ENCODE results near the gene ABCC4.

- TF ChIP-seq CEBPB (tag; IDR thresholded peaks at IDR 0.05) (no peak), HDAC6 (IDR thresholded peaks at IDR 0.05; ENCODE audit: low read depth, low read length) (no peak), POU5F1 (IDR thresholded peaks at IDR 0.05; ENCODE audit: borderline replicate concordance, low read depth, low read length, partially characterized antibody) (no peak), SMARCA5 (IDR thresholded peaks at IDR 0.05) (no peak), FOXJ3 (CRISPR knock-in tag; IDR thresholded peaks at IDR 0.05) (no peak), NCOA2 (IDR thresholded peaks at IDR 0.05; ENCODE audit: partially characterized antibody in 2 of 2) (no peak), BHLHE40 (IDR thresholded peaks at IDR 0.05; ENCODE audit: low read length) (no peak), TAF9B (IDR thresholded peaks at IDR 0.05; ENCODE audit: partially characterized antibody) (no peak), SIN3A (IDR thresholded peaks at IDR 0.05; ENCODE audit: borderline replicate concordance in 2 of 2, control insufficient read depth in 1 of 2, low read depth in 2 of 2, low read length in 2 of 2) (no peak), TAL1 (IDR thresholded peaks at IDR 0.05) (no peak), USF2 (CRISPR knock-in tag; IDR thresholded peaks at IDR 0.05) (no peak)
- TF ChIP-seq, protein P1, sequence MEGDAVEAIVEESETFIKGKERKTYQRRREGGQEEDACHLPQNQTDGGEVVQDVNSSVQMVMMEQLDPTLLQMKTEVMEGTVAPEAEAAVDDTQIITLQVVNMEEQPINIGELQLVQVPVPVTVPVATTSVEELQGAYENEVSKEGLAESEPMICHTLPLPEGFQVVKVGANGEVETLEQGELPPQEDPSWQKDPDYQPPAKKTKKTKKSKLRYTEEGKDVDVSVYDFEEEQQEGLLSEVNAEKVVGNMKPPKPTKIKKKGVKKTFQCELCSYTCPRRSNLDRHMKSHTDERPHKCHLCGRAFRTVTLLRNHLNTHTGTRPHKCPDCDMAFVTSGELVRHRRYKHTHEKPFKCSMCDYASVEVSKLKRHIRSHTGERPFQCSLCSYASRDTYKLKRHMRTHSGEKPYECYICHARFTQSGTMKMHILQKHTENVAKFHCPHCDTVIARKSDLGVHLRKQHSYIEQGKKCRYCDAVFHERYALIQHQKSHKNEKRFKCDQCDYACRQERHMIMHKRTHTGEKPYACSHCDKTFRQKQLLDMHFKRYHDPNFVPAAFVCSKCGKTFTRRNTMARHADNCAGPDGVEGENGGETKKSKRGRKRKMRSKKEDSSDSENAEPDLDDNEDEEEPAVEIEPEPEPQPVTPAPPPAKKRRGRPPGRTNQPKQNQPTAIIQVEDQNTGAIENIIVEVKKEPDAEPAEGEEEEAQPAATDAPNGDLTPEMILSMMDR (IDR thresholded peaks at IDR 0.05 in 2 of 3, conservative IDR thresholded peaks at IDR 0.05 in 1 of 3; ENCODE audit: insufficient read depth in 2 of 3, low read depth in 1 of 3, low read length in 3 of 3), result no peak
Measured at GRCh38 chr13:95128045-95128643, 173.1 kb downstream of the ABCC4 start.

Data from K562 (cell line).